ENCODE data around the gene ELOVL2. TPM values are rescaled to one million over a fixed set of nuclear protein-coding genes. Genes with fewer than 3 reads are reported as not detected.

Gene ELOVL2
- total RNA-seq, 2 donors from 2014 or later = 0.41 to 0.78 TPM

GRCh38 chr6:11039040-11039439, 5.1 kb downstream of the ELOVL2 start:
- peaks cover 6% of the 10 kb centered on the region for H3K27me3 ChIP-seq (replicated peaks; ENCODE audit: insufficient read depth)
- H3K9me3 ChIP-seq = no peaks in the 10 kb centered on the region
- H3K4me1 ChIP-seq (ENCODE audit: control insufficient read depth in 1 of 2, low read depth in 2 of 2) = peaks cover 4 to 8% of the 10 kb centered on the region in 2 donors
- H3K27ac ChIP-seq = no peak overlapping the region
- H3K4me3 ChIP-seq = no peak overlapping the region
- DNase-seq (ENCODE audit: low spot score) (no peak), ATAC-seq (ENCODE audit: insufficient number of reproducible peaks, low FRiP score, low read depth) (no peak)
- H3K36me3 ChIP-seq = no peaks in the 10 kb centered on the region
- no peak for TF ChIP-seq CTCF (IDR thresholded peaks at IDR 0.05)

GRCh38 chr6:11036977-11037430, 7.1 kb downstream of the ELOVL2 start:
- Histone ChIP-seq H3K4me3 (no peak overlapping the region), H3K9me3 (no peaks in the 10 kb centered on the region), H3K36me3 (no peaks in the 10 kb centered on the region), H3K27me3 (replicated peaks; ENCODE audit: insufficient read depth) (peaks cover 6% of the 10 kb centered on the region), H3K4me1 (ENCODE audit: control insufficient read depth in 1 of 2, low read depth in 2 of 2) (no peaks in the 10 kb centered on the region), H3K27ac (no peak overlapping the region)
- ATAC-seq (ENCODE audit: insufficient number of reproducible peaks, low FRiP score, low read depth) (no peak), DNase-seq (ENCODE audit: low spot score) (no peak)
- no peak for TF ChIP-seq CTCF (IDR thresholded peaks at IDR 0.05)

- Histone ChIP-seq H3K4me1 (ENCODE audit: control insufficient read depth in 1 of 2, low read depth in 2 of 2) (no peaks in the 10 kb centered on the region), H3K4me3 (no peak overlapping the region), H3K9me3 (no peaks in the 10 kb centered on the region), H3K36me3 (no peaks in the 10 kb centered on the region), H3K27ac (no peak overlapping the region), H3K27me3 (replicated peaks; ENCODE audit: insufficient read depth) (peaks cover 6% of the 10 kb centered on the region)
- no peak for TF ChIP-seq CTCF (IDR thresholded peaks at IDR 0.05)
- no peak for ATAC-seq (ENCODE audit: insufficient number of reproducible peaks, low FRiP score, low read depth)
- no peak for DNase-seq (ENCODE audit: low spot score)
Measured at GRCh38 chr6:11036351-11036740, 7.8 kb downstream of the ELOVL2 start.

- Histone ChIP-seq H3K9me3 (no peaks in the 10 kb centered on the region), H3K4me1 (ENCODE audit: control insufficient read depth in 1 of 2, low read depth in 2 of 2) (no peaks in the 10 kb centered on the region), H3K36me3 (no peaks in the 10 kb centered on the region), H3K27me3 (replicated peaks; ENCODE audit: insufficient read depth) (peaks cover 3% of the 10 kb centered on the region), H3K27ac (no peak overlapping the region), H3K4me3 (no peak overlapping the region)
- ATAC-seq (ENCODE audit: insufficient number of reproducible peaks, low FRiP score, low read depth) (no peak), DNase-seq (ENCODE audit: low spot score) (no peak)
- no peak for TF ChIP-seq CTCF (IDR thresholded peaks at IDR 0.05)
Measured at GRCh38 chr6:11035616-11036350, 8.3 kb downstream of the ELOVL2 start.

GRCh38 chr6:11033825-11034224, 10.3 kb downstream of the ELOVL2 start:
- DNase-seq (ENCODE audit: low spot score) = no peak
- H3K4me3 ChIP-seq = no peak overlapping the region
- H3K27me3 ChIP-seq (replicated peaks; ENCODE audit: insufficient read depth) = no peaks in the 10 kb centered on the region
- no peaks in the 10 kb centered on the region for H3K9me3 ChIP-seq
- no peak overlapping the region for H3K27ac ChIP-seq
- no peaks in the 10 kb centered on the region for H3K4me1 ChIP-seq (ENCODE audit: control insufficient read depth in 1 of 2, low read depth in 2 of 2)
- TF ChIP-seq CTCF (IDR thresholded peaks at IDR 0.05) = no peak
- ATAC-seq (ENCODE audit: insufficient number of reproducible peaks, low FRiP score, low read depth) = no peak
- H3K36me3 ChIP-seq = no peaks in the 10 kb centered on the region

Measured in thoracic aorta (tissue), 2 donors.